HG02943 (cell line): Measurements from ENCODE around the gene OR4E1.
"Not testable (repeated sequence)": the region's sequence is repeated elsewhere in the genome, so short reads cannot be mapped to it uniquely, and the experiment has no call there.

Experiments
- ATAC-seq: cut with Tn5 transposase; IDR thresholded peaks from one replicate; pipeline ENCODE4 v1.9.1; 2021; ENCODE audit warnings: mild to moderate bottlenecking, low read depth, moderate library complexity; ENCODE audit not compliant: unreplicated experiment

Gene OR4E1, protein sequence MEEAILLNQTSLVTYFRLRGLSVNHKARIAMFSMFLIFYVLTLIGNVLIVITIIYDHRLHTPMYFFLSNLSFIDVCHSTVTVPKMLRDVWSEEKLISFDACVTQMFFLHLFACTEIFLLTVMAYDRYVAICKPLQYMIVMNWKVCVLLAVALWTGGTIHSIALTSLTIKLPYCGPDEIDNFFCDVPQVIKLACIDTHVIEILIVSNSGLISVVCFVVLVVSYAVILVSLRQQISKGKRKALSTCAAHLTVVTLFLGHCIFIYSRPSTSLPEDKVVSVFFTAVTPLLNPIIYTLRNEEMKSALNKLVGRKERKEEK

DNA sequence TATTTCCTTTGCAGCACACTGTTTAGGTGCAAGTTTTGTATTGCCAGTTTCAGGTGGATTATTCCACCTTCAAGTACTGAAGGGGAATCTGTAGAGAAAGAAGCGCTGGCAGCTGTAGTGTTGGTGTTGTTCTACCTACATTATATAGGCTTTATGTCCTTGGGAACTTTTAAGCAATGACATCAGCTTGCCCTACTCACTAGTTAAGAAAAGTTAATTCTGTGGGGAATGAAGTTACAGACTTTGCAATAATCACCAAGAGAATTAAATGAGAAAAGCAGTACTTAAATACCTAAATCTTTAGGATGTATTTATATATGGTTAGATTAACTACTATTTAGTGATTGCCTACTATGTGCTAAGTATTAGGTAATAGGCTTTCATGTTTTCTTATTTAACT is at the start of gene OR4E1:
Gene OR4E1, minus strand, starts transcription at position 101 of the 400 bp plus-strand sequence. CDS start 2,883 bp downstream, outside the sequence.
- ATAC-seq: no peak

DNA sequence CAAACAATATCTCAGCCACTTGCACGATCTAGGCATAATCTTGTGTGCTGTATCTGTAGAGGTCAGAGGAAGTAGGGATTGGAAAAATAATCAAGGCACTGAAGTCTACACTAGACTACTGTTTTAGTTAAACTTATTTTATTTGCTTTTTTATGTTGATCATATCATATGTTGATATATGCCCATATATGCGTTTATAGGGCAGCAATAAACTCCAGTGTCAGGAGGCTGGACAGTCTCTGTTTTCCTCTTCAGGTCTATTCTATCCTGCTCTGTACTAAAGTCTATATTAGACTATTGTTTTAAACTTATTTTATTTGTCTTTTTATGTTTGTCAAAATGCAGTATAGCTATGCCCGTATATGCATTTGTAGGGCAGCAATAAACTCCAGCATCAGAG is 47.9 kb upstream of the OR4E1 start:
- no peak for ATAC-seq

DNA sequence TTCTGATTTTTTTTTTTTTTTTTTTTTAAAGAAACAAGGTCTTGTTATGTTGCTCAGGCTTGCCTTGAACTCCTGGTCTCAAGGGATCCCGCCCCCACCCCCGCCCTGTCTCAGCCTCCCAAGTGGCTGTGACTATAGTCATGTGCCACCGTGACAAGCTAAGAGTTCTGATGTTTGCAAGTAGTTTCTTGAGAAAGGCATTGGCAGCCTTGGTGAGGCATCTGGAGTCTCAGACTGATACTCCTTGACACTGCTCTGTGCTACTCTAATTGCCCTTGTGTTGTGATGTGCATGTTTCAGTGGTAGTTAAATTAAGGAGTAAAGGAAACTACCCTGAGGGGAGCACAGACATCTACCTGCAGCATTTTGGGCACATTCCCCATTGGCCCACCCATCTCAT is 46.2 kb upstream of the OR4E1 start:
- no peak for ATAC-seq

DNA sequence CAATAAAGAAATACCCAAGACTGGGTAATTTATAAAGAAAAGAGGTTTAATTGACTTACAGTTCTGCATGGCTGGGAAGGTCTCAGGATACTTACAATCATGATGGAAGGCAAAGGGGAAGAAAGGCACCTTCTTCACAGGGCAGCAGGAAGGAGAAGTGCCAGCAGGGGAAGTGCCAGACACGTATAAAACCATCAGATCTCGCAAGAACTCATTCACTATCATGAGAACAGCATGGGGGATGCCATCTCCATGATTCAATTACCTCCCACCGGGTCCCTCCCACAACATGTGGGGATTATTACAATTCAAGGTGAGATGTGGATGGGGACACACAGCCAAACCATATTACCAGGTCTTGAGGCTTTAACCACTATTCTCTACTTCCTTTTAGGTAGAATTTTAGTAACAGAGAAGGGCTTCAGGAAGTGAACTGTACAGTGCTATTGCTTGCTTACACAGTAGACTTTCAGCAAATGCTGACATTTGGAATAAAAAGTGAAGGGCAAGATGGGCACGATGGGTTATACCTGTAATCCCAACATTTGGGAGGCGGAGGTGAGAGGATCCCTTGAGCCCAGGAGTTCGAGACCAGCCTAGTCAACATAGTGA is 40.8 kb upstream of the OR4E1 start:
- no peak for ATAC-seq

DNA sequence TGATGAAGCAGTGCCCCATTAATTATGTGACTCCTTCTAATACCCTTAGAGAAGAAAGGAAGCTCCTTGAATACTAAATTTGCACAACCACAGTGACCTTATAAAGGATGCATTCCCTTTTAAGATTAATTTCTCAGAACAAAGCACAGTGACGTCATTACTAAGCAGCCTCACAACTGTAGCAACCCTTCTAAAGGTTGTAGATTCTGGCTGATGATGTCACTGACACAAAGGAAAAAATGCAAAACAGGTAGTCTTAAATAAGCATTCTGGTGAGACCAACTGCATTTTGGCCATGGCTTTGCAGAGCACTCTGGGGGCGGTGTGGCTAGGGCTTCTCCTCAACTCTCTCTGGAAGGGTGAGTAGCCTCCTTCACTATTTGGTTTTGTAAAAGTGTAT is 38.4 kb upstream of the OR4E1 start:
- no peak for ATAC-seq

DNA sequence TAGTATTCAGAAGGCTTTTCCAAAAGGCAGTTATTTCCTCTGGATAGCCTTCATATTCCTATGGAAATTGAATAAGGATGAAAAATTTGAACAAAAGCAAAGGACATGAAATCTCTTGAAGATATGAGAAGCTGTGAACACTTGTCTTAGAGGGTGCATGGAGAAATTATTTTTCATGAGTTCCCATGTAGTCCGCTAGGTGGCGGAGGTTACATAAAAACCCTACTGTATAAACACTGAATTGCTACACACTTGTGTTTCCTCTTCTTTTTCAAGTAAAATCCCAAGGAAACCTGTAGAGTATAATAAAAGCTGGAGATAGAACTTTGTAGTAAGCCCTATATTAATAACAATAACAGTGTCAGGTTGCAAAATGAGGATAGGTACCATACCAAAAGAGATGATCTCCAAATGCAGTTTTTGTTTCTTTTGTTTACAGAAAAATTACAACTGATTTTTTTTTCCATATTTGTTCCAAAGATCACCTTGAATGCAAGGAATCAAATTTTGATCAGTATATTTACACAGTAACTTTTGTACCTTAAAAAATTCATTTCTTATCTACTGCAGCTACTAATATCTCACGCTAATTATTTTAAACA is 37.8 kb upstream of the OR4E1 start:
- no peak for ATAC-seq

DNA sequence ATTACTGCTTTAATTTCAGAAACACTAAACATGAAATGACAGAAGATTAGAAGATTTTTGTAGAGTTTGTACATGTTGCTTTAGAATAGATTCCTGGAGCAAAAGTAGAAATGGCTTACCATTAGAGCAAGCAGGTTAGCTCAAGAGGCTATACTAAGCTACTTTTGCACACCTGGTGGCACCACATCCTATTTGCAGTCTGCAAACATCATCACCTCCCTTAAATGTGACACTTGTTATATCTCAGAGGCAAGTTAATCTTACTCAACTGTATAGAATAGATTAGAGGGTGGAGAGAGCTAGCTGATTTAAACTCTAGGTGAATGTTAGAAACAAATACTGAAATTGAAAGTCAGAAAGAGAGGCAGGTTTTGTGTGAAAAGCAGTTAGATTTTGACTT is 30.7 kb upstream of the OR4E1 start:
- no peak for ATAC-seq

DNA sequence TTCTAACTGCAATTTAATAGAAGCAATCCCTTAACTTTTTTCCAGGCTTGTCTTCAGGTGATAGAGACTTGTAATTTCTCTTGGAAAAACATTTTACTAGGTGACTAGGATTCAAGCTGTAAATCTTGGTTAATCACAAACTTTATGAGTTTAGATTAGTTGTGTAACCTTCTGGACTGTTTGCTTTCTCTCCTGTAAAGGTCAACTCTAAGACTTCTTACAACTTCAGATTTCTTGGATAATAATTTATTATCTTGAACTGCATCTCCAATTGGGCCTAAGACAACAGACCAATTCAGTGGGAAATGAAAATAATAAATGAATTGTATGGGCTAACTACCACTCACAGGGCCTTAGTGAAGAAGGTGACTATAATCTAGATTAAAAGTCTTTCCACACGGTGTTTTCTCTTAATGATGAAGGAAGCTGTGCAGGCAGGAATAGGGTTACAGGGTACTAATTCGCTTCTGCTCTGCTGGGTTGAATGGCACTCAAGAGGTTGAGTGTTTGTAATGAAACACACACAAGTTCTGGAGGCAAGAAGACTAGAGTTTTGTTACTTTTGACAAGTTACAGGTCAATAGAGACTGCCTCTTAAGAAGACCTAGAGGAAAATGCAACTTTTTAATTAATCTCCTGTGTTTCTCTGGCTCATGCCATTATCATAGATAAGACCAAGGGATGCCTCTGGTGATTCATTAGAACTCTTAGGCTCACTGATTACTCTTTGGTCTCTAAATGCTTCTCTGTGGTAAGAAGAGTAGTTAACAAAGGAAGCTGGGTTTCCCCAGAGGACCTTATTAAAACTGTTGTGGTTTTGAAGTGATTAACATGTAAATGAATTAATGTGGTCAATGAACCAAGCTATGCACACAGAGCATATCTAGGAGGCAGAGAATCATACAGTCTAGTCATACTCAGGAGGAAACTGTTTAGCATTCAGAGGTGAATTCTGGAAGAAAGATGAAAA is 30.0 kb upstream of the OR4E1 start:
- ATAC-seq: no peak

DNA sequence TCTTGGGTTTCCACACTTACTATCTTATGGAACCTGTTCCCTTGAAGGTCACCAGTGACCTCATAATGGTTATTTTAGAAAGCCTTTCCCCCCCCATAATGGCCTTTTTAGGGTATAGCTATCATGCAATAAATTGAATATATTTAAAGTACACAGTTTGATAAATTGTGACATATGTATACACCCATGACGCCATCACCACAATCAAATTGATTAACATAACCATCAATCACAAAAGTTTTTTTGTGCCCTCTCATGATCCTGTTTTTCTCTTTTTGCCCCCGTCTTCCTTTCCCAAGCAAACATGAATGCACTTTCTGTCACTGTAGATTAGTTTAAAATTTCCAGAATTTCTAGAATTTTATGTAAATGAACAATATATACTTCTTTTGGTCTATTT is 28.7 kb upstream of the OR4E1 start:
- ATAC-seq: no peak

DNA sequence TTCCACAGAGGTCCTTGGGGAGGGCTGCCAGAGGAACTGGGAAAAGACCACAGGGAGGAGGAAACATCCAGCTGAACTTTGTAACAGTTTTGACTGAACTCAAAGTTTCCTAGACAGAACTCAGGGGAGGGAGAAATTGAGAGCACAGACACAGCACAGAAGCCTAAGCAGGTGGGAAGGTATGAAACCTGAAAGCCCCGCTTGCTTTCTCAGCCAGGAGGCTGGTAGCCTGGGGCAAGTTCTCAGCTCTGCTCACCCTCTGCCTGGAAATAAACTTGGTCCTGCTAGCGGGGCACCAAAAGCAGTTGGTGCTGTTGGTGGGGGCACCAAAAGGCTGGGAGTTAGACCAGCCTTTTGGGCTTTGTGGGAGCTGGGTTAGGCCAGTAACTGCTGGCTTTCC is 25.9 kb upstream of the OR4E1 start:
- no peak for ATAC-seq

DNA sequence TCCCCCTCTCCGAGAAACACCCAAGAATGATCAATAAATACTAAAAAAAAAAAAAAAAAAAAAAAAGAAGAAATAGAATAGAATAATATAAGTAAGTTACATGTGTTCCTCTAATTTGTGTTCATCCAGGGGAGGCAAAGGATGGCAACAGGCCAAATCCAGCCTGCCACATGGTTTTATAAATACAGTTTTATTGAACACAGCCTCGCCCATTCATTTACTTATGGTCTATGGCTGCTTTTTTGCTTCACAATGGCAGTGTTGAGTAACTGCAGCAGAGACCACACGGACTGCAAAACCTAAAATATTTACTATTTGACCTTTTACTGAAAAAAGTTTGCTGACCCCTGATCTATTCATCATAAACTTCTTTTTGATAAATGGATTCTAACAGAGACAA is 24.9 kb upstream of the OR4E1 start:
- not testable (repeated sequence) for ATAC-seq

DNA sequence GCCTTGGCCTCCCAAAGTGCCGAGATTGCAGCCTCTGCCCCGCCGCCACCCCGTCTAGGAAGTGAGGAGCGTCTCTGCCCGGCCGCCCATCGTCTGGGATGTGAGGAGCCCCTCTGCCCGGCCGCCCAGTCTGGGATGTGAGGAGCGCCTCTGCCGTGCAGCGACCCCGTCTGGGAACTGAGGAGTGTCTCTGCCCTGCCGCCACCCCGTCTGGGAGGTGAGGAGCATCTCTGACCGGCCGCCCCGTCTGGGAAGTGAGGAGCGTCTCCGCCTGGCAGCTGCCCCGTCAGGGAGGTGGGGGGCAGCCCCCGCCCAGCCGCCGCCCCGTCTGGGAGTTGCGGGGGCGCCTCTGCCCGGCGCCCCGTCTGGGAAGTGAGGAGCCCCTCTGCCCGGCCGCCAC is 24.0 kb upstream of the OR4E1 start:
- not testable (repeated sequence) for ATAC-seq

DNA sequence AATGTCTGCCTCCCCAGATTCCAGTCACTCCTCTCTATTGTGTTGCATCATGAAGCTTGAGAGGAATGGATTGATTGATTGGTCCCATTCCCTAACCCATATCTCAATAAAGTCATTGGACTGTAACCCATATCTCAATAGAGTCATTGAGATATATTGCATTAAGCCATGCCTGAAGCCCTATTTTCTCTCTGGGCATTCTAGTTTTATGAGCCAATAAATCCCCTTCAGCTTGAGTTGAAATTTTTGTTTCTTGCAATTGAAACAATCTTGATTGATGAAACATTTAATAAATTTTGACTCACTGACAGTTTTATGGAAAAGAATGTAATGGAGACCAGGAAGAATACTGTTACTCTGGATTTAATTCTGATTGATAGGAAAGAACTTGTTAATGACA is 20.8 kb upstream of the OR4E1 start:
- ATAC-seq: no peak

DNA sequence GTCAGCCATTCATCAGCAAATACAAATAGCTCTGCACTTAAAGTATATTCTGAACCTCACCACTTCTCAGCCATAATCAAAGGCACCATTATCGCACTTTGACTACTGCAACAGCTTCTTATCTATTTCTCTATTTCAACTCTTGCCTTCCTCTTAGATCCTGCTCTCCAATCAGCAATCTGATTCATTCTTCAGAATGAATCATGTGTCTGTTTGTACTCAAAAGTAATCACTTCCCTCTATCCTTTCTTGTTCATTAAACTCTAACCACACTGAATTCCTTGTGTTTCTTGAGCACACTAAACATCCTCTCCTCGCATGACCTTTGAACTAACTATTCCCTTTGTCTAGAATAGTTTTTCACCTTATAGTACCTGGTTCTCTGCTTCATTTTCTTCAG is 12.8 kb upstream of the OR4E1 start:
- no peak for ATAC-seq

DNA sequence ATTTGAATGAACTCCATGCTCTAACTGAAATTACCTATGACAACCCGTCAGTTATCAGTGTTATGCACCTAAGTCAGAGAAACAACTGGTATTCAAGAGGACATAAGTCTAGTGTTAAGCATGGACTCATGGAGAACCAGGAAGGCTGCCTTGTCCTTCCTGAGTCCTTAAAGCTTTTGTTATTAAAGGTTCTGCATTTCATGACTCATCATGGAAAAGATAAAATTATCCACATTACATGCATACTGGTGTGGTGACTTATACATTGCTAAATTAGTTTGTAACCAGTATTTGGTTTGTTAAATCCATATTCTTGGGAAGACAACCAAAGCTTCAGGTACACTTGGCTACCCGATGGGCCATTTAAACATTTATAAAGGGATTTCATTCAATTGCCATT is 6.5 kb upstream of the OR4E1 start:
- no peak for ATAC-seq

DNA sequence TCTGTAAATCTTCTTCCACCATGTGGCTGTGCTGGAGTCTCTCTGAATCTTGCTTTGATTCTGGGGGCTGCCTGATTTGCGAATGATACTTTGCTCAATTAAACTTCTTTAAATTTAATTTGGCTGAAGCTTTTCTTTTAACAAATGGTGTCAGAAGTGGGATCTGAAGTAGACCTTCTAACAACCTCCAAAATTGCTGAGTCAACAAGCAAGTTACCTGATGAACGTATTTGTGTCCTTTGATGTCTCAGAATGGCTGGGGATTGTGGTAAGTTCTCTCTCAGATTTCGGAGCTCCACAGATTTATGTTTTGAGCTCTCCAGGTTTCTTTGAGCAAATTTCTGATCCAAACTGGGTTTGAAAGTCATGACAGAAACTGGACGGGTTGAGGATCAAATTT is 1.9 kb upstream of the OR4E1 start:
- no peak for ATAC-seq

DNA sequence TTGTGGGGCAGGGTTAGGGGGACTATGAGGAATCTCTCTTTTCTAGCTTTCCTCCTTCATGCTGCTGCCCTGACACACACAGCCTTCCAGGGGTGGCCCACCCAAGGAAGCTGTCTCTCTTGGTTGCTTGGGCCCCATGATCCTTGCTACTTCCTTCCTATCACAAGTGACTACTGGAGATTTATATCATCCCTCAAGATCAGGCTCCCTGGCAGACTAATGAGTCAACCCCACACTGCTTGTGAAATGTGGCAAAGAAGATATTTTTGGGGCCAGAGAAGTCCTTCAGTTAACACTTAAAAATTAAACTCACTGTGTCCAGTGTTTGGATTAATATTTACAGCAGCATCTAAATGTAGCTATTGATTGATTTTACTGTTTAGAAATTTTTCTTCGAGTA is 1.5 kb downstream of the OR4E1 start:
- no peak for ATAC-seq

DNA sequence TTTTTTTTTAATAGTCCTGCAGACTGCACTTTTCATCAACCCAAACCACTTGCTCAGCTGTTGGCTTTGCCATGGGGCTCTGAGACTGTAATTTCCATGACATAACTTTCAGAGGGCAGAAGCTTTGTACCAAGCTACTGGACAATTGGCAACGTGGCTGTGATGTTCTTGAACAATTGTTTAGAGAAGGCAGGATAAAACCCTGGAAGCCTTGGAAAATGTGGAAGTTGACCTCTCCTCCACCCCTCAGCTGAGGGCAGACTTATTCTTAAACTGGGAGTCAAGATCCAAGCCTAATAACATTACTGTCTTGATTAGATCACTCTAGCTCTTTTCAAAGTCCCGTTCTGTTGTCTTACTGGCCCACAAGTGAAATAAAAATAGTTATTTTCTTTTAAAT is 2.2 kb downstream of the OR4E1 start:
- no peak for ATAC-seq

DNA sequence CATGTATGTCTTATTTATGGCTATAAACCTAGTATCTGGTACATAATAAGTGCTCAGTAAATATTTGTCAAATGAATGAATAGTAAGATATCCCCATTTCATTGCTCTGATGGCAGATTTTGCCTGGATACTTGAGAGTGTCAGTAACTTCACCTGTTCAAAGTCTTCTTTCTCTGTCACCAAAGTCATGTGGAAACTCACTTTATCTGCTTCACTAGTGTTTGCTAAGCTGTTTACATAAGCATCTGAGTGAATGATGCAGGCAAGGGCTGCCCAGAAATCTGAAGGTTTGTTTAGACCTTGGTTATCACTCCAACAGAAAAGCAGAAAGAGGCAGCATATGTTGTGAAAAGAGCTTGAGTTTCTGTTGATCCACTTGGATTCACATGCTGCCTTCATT is 4.3 kb downstream of the OR4E1 start:
- no peak for ATAC-seq

DNA sequence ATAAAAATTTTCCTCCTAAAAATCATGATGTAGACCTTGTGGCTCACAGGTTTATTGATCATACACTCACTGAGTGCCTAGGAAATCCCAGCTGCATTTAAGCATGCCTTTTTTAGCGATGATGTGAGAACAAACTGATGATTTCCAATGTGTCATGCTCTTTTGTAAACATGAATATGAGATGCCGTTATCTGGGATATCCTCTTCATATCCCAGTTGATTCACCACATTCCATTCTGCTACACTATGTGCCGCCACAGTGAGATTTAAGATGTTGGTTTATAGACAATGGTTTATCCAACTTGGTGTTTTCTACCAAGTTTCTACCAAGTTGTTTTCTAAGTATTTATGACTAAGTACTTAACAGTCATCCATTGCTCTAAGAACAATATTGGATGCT is 5.2 kb downstream of the OR4E1 start:
- no peak for ATAC-seq

DNA sequence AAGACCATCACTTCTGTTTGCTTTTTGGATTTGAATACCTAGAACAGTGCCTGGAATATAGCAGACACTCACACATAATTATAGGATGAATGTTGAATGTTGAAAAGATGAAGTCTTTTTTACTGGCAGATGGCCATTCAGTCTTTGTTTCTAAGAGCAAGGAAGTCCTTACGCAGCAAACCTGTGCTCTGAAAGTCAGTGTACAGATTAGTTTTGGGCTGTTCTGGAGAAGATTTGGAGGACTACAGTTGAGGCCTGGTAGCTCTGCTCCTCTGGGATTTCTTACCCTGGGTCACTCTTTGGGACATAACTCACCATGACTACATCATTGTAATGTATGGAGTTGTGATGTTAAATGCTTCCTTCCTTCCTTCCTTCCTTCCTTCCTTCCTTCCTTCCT is 16.6 kb downstream of the OR4E1 start:
- no peak for ATAC-seq
